GM12801 (cell line): ENCODE results near the gene ZSCAN5B.

ENCODE experiments used
- TF ChIP-seq, protein P1 (sequence below): IDR thresholded peaks from one replicate; pipeline ENCODE4 v1.5.1; 2011; ENCODE audit warnings: control low read depth; ENCODE audit not compliant: insufficient read length; ENCODE audit errors: extremely low read depth

Gene ZSCAN5B

DNA sequence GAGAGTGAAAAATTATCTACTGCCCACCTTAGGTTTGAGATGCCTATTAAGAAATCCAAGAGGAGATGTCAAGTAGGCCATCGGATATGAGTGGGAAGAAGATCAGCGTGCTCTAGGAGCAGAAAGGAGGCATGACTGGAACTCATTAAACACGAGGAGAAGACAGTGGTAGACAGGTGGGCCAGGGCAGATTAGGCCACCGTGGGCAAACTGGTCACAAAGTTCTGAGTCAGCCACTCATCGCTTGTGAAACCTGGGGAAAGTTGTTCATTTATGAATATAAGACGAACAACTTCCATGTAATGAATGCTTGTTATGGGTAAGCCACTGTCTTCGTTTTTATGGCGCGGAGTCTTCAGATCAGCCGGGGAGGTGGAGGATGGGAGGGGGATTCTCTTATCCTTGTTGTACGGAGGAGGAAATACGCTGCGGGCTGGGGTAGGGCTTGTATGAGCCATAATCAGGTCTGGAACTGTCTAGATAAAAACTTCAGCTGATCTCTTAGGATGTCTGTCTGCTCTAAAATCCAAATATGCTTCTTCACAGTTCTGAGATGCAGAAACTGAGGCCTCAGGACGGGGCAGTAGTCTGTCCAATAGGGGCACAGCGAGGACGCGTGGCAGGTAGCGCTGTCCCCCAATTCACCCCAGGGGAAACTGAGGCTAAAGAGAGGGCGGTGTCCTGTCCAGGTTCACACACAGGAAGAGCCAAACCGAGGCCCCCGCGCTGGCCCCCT is 57.6 kb downstream of the ZSCAN5B start:
- TF ChIP-seq, protein P1, sequence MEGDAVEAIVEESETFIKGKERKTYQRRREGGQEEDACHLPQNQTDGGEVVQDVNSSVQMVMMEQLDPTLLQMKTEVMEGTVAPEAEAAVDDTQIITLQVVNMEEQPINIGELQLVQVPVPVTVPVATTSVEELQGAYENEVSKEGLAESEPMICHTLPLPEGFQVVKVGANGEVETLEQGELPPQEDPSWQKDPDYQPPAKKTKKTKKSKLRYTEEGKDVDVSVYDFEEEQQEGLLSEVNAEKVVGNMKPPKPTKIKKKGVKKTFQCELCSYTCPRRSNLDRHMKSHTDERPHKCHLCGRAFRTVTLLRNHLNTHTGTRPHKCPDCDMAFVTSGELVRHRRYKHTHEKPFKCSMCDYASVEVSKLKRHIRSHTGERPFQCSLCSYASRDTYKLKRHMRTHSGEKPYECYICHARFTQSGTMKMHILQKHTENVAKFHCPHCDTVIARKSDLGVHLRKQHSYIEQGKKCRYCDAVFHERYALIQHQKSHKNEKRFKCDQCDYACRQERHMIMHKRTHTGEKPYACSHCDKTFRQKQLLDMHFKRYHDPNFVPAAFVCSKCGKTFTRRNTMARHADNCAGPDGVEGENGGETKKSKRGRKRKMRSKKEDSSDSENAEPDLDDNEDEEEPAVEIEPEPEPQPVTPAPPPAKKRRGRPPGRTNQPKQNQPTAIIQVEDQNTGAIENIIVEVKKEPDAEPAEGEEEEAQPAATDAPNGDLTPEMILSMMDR: no peak
